GM21737 (cell line): ENCODE measurements around the gene GOLM1.
"Not testable (repeated sequence)": the region's sequence is repeated elsewhere in the genome, so short reads cannot be mapped to it uniquely, and the experiment has no call there.

ENCODE experiments used
- ATAC-seq: cut with Tn5 transposase; IDR thresholded peaks from one replicate; pipeline ENCODE4 v1.9.1; 2021; ENCODE audit warnings: mild to moderate bottlenecking, moderate library complexity; ENCODE audit not compliant: unreplicated experiment

GOLM1 gene

GRCh38 chr9:86098824-86099700, at the start of gene GOLM1:
Gene GOLM1, minus strand, starts transcription at chr9:86099558. Its CDS starts 20,238 bp downstream, at chr9:86079320.
- ATAC-seq = peak; percentile 77

GRCh38 chr9:86146671-86147070, 47.3 kb upstream of the GOLM1 start:
- not testable (repeated sequence) for ATAC-seq

- ATAC-seq = not testable (repeated sequence)
Measured at GRCh38 chr9:86145960-86146359, 46.6 kb upstream of the GOLM1 start.

- ATAC-seq = no peak
Measured at GRCh38 chr9:86142973-86143372, 43.6 kb upstream of the GOLM1 start.

GRCh38 chr9:86141843-86142242, 42.5 kb upstream of the GOLM1 start:
- ATAC-seq = no peak

- no peak for ATAC-seq
Measured at GRCh38 chr9:86135371-86135770, 36.0 kb upstream of the GOLM1 start.

- ATAC-seq = no peak
Measured at GRCh38 chr9:86134361-86134760, 35.0 kb upstream of the GOLM1 start.

- ATAC-seq = no peak
Measured at GRCh38 chr9:86128235-86128822, 29.0 kb upstream of the GOLM1 start.

- ATAC-seq = no peak
Measured at GRCh38 chr9:86126998-86127972, 27.9 kb upstream of the GOLM1 start.

GRCh38 chr9:86122311-86122710, 23.0 kb upstream of the GOLM1 start:
- ATAC-seq = no peak

- no peak for ATAC-seq
Measured at GRCh38 chr9:86119457-86119856, 20.1 kb upstream of the GOLM1 start.

- ATAC-seq = no peak
Measured at GRCh38 chr9:86116425-86116824, 17.1 kb upstream of the GOLM1 start.

GRCh38 chr9:86115886-86116285, 16.5 kb upstream of the GOLM1 start:
- ATAC-seq = no peak

GRCh38 chr9:86112057-86112456, 12.7 kb upstream of the GOLM1 start:
- no peak for ATAC-seq

GRCh38 chr9:86102626-86103025, 3.3 kb upstream of the GOLM1 start:
- no peak for ATAC-seq

GRCh38 chr9:86099701-86100364, 475 bp upstream of the GOLM1 start:
- ATAC-seq = no peak

- ATAC-seq = no peak
Measured at GRCh38 chr9:86097510-86098224, 1.7 kb downstream of the GOLM1 start.

- no peak for ATAC-seq
Measured at GRCh38 chr9:86096386-86096785, 3.0 kb downstream of the GOLM1 start.

- ATAC-seq = no peak
Measured at GRCh38 chr9:86093788-86094555, 5.4 kb downstream of the GOLM1 start.
